ENCODE measurements around the gene JAK2. TPM values are rescaled to one million over a fixed set of nuclear protein-coding genes. Genes with fewer than 3 reads are reported as not detected.
A peak's percentile ranks its signal among the peaks of the same experiment; 100 is the strongest.
"Not testable (repeated sequence)": the region's sequence is repeated elsewhere in the genome, so short reads cannot be mapped to it uniquely, and the experiment has no call there.

The JAK2 gene
- total RNA-seq, 4 donors from 2014 or later, result 4.6 to 16.5 (median 9.0) TPM

DNA sequence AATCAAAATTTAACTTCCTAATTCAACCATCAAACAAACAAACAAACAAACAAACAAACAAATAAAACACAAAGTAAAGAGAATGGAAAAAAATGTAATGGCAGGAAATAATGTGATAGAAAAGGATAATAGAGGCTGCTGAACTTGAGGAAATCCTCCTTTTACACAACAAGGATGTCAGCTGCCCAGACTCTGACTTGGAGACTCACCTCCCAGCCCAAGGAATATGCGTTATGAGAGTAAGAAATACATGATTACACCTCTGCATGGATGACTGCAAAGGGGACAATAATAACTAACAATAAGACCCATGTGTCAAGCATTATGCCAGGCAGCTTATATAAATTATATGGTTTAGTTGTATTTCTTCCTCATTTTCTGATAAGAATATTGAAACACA lies 46.6 kb upstream of the JAK2 start:
- DNase-seq (no peak), ATAC-seq (no peak)
- no peak overlapping the region for H3K27ac ChIP-seq
- no peaks in the 10 kb centered on the region for H3K9me3 ChIP-seq
- in situ Hi-C loops (cut with MboI; ENCODE audit: low sequenced_read_pairs in 4 of 4), result no loop called here
- peaks cover 22 to 50% of the 10 kb centered on the region in 2 donors for H3K4me1 ChIP-seq
- no peaks in the 10 kb centered on the region for H3K36me3 ChIP-seq
- TF ChIP-seq POLR2A (IDR thresholded peaks at IDR 0.05), result no peak
- TF ChIP-seq, protein P1, sequence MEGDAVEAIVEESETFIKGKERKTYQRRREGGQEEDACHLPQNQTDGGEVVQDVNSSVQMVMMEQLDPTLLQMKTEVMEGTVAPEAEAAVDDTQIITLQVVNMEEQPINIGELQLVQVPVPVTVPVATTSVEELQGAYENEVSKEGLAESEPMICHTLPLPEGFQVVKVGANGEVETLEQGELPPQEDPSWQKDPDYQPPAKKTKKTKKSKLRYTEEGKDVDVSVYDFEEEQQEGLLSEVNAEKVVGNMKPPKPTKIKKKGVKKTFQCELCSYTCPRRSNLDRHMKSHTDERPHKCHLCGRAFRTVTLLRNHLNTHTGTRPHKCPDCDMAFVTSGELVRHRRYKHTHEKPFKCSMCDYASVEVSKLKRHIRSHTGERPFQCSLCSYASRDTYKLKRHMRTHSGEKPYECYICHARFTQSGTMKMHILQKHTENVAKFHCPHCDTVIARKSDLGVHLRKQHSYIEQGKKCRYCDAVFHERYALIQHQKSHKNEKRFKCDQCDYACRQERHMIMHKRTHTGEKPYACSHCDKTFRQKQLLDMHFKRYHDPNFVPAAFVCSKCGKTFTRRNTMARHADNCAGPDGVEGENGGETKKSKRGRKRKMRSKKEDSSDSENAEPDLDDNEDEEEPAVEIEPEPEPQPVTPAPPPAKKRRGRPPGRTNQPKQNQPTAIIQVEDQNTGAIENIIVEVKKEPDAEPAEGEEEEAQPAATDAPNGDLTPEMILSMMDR (IDR thresholded peaks at IDR 0.05 in 4 of 5, conservative IDR thresholded peaks at IDR 0.05 in 1 of 5), result no peak
- no peaks in the 10 kb centered on the region for H3K27me3 ChIP-seq
- no peak overlapping the region for H3K4me3 ChIP-seq
- intact Hi-C loops (cut with DNase I; ENCODE audit: low total_unique reads), result no loop called here

GRCh38 chr9:4939118-4939561 lies 45.9 kb upstream of the JAK2 start:
- peak overlapping the region in 1 of 4 donors; percentile 15 for H3K27ac ChIP-seq
- TF ChIP-seq POLR2A (IDR thresholded peaks at IDR 0.05), result no peak
- TF ChIP-seq, protein P1 (IDR thresholded peaks at IDR 0.05 in 4 of 5, conservative IDR thresholded peaks at IDR 0.05 in 1 of 5), result no peak
- DNase-seq (no peak), ATAC-seq (no peak)
- H3K4me3 ChIP-seq, result no peak overlapping the region
- H3K9me3 ChIP-seq, result no peaks in the 10 kb centered on the region
- intact Hi-C loops (cut with DNase I; ENCODE audit: low total_unique reads) (no loop called here), in situ Hi-C loops (cut with MboI; ENCODE audit: low sequenced_read_pairs in 4 of 4) (no loop called here)
- H3K27me3 ChIP-seq, result no peaks in the 10 kb centered on the region
- H3K4me1 ChIP-seq, result peaks cover 22 to 56% of the 10 kb centered on the region in 2 donors
- H3K36me3 ChIP-seq, result no peaks in the 10 kb centered on the region

DNA sequence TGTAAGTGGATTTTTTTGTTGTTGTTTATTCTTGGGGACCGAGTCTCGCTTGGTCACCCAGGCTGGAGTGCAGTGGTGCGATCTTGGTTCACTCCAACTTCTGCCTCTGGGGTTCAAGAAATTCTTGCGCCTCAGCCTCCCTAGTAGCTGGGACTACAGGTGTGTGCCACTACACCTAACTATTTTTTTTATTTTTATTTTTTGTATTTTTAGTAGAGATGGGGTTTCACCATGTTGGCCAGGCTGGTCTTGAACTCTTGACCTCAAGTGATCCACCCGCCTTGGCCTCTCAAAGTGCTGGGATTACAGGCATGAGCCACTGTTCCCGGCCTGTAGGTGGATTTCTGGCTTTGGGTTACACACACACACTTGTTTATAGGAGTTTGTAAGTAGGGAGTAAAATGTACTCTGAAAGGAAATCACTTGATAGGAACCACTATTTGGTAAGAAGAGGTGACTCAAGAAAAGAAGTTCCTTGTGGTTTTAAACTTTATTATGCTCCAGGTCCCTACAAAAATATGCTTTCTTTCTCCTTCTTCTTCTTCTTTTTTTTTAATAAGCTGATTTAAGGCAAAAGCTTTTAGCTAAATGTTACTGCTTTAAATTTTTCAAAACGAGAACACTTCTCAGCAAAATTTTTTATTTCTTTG lies 42.9 kb upstream of the JAK2 start:
- H3K4me3 ChIP-seq; H3K9me3 ChIP-seq; H3K36me3 ChIP-seq; H3K27me3 ChIP-seq; in situ Hi-C loops (cut with MboI; ENCODE audit: low sequenced_read_pairs in 4 of 4); intact Hi-C loops (cut with DNase I; ENCODE audit: low total_unique reads); DNase-seq: not testable (repeated sequence)
- Histone ChIP-seq H3K27ac (peak overlapping the region; percentile 32 to 61 (median 43)), H3K4me1 (peaks cover 22 to 45% of the 10 kb centered on the region in 2 donors)
- peak; percentile 44 to 79 for ATAC-seq

- Histone ChIP-seq H3K9me3 (no peaks in the 10 kb centered on the region), H3K36me3 (no peaks in the 10 kb centered on the region), H3K4me1 (peaks cover 14 to 37% of the 10 kb centered on the region in 2 donors), H3K4me3 (no peak overlapping the region), H3K27ac (peak overlapping the region; percentile 6 to 61 (median 43)), H3K27me3 (no peaks in the 10 kb centered on the region)
- no peak for DNase-seq
- in situ Hi-C loops (cut with MboI; ENCODE audit: low sequenced_read_pairs in 4 of 4) (no loop called here), intact Hi-C loops (cut with DNase I; ENCODE audit: low total_unique reads) (no loop called here)
- ATAC-seq, result peak; percentile 75 to 76
- TF ChIP-seq POLR2A (IDR thresholded peaks at IDR 0.05), result no peak
These were observed 41.7 kb upstream of the JAK2 start for GRCh38 chr9:4943346-4943745.

GRCh38 chr9:4944431-4945211 lies 40.5 kb upstream of the JAK2 start:
- intact Hi-C loops (cut with DNase I; ENCODE audit: low total_unique reads); DNase-seq; H3K27me3 ChIP-seq; H3K9me3 ChIP-seq; H3K36me3 ChIP-seq; in situ Hi-C loops (cut with MboI; ENCODE audit: low sequenced_read_pairs in 4 of 4); H3K4me3 ChIP-seq; ATAC-seq: not testable (repeated sequence)
- Histone ChIP-seq H3K4me1 (peaks cover 5 to 26% of the 10 kb centered on the region in 2 donors), H3K27ac (peak overlapping the region; percentile 7 to 61 (median 21))

DNA sequence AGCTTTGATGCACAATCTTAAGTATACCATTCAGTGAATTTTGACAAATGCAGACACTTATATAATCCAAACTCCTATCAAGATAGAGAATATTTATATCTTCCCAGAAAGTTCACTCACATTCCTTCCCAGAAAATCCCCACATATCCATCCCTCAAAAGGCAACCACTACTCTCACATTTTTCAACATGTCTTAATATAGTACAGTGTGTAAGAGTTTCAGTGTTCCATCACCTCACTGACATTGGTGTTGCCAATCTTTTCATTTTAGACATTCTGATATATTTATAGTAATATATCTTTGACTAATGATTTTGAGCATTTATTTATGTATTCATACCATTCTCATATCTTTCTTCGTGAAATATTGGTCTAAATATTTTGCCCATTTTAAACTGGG lies 38.1 kb upstream of the JAK2 start:
- DNase-seq (no peak), ATAC-seq (no peak)
- no peak for TF ChIP-seq POLR2A (IDR thresholded peaks at IDR 0.05)
- TF ChIP-seq, protein P1 (IDR thresholded peaks at IDR 0.05 in 4 of 5, conservative IDR thresholded peaks at IDR 0.05 in 1 of 5), result no peak
- no peak overlapping the region for H3K27ac ChIP-seq
- in situ Hi-C loops (cut with MboI; ENCODE audit: low sequenced_read_pairs in 4 of 4) (no loop called here), intact Hi-C loops (cut with DNase I; ENCODE audit: low total_unique reads) (no loop called here)
- H3K4me1 ChIP-seq, result peaks cover 5 to 26% of the 10 kb centered on the region in 2 donors
- no peaks in the 10 kb centered on the region for H3K9me3 ChIP-seq
- no peaks in the 10 kb centered on the region for H3K27me3 ChIP-seq
- no peak overlapping the region for H3K4me3 ChIP-seq
- H3K36me3 ChIP-seq, result no peaks in the 10 kb centered on the region
